Activated CD4-positive, alpha-beta T cell treated with anti-CD3 and anti-CD28 coated beads, Interleukin-2, Interleukin-4, amounts not matched to agents 100 ng/mL and 50 ng/mL, durations not matched to agents 16 hours and 8 hours (primary cell): Measurements from ENCODE around the gene RWDD1.
A peak's percentile ranks its signal among the peaks of the same experiment; 100 is the strongest.
"Not testable (repeated sequence)": the region's sequence is repeated elsewhere in the genome, so short reads cannot be mapped to it uniquely, and the experiment has no call there.

ENCODE experiments used
- DNase-seq: peaks from one replicate; pipeline ENCODE4 v3.0.0-alpha.2; 2020; ENCODE audit warnings: low spot score

RWDD1 gene

DNA sequence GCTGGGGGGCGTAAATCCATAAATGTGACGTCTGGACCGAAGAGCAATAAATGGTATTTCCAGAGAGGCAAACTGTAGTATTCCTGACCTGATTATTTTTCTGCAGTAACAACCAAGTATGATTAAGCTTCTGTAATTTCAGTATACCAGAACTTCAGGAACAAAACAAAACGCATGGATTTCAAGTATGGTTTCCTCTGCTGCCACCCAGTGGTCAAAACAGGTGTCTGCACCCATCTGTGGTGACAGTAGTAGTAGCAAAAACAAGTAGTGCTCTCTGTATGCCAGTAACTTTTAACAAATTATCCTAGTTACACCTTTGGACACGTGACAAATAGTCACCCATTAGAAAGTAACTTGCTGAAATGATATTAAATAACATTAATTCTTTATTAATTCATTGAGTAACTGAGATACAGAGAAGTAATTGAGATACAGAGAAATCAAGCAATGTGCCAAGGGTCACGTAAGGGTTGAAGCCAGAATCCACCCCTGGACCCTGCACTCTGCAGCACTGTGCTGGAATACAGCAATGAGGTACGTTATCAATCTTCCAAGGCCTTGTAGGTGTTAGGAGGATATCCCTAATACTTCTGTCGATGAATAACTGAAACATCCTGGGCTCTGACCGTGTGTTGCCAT is 9.8 kb upstream of the RWDD1 start:
- DNase-seq, result peak; percentile 70

DNA sequence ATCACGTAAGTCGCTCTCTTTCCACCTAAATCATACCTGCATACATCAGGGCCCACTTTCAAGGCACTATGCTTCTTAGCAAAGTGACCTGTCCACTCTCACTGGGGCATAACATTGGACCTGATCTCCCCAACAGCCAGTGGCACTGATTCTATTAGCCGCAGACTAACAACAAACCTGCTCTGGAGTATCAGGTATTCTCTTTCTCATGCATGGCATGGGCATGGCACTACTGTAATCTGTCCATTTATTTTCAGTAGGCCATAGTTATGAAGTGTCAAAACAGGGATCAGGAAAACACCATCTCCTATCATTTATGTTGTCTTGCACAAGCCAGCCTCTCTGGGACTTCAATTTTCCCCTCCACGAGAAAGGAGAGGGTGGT is 9.3 kb upstream of the RWDD1 start:
- DNase-seq, result no peak

DNA sequence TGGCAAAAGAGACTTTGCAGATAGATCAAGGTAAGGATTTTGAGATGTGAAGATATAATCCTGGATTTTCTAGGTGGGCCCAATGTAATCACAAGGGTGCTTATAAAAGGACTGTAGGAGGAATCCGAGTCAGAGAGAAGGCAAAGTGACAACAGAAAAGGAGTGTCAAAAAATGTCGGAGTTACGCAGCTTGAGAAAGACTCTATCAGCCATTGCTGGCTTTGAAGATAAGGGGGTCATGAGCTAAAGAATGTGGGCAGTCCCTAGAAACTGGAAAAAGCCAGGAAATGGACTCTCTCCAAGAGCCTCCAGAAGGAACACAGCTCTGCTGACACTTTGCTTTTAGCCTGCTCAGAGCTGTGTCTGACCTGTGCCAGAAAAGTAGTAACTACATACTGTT is 8.7 kb upstream of the RWDD1 start:
- DNase-seq, result no peak

DNA sequence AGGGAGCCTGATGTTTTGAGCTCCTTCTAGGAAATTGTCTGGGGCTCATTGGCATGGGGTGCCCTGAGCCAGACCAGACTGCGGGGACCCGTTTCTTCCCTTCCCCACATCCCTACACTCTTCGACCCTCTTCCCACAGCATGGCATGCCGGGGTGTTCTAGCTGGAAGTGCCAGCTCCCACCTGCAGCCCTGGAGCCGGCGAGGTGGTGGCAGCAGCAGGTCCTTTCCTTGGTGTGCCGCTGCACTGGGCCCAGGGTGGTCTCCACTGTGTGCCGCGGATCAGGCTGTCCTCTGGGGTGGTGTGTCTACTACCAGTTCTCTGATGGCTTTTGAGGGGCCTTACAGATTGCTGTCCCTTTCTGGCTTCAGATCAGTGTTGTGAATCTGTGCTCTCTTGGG is 7.5 kb upstream of the RWDD1 start:
- no peak for DNase-seq

DNA sequence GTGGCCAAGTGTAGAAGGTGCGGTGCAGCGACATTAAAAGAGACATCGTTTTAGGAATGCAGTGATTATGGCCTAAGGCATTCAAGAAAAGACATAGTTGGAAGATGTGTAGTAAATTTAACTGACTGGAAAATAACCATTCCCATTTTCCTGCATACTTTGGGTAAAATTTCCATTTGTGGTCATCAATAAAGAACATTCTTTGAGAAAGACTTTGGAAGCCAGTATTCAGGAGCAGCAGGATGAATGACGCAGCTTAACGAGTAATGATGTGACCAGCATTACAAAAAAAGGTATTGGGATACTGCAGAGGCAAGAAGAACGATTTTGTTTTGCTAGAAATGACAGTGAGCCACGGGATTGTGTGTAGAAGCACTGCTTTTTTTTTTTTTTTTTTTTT is 7.0 kb upstream of the RWDD1 start:
- no peak for DNase-seq

DNA sequence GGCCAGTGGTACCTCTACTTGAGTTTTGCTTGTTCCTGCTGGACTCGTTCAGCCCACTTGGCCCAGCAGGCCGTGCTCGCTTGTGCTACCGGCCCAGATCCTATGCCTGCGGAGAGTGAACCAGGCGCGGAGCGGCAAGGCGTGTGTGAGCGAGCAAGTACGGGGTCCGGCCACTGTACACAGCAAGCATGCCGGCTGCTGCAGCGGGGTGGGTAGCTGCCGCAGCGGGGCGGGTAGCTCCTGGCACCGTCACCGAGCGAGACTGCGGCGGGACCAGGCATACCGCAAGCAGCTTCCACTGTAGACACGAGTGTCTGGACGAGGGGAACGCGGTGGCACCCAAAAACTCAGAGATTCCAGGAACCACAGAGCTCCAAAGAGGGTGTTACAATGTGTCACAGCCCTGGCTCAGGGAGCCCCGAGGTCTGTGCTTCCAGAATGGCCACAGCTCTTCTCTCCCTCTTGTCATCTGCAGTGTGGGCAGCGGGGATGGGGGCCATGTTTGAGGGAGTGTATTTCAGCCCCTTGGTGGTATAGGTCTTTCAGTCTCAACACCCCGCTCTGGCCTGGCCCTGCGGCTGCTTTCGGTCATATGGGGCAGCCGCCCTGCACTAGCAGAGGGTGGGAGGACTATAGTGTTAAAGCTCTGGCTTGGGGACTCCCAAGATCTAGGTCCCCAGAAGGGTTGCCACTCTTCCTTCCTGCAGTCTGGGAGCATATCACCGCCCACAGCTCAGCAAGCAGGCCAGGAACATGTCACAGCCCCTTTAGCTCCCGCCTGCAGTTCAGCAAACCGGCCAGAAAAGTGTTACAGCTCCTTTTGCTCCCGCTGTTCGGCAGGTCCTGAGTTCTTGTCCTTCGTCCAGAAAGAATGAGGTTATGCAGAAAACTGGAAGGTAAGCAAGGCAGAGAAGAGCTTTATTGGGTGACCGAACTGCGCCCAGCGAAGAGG is 6.1 kb upstream of the RWDD1 start:
- DNase-seq, result no peak

DNA sequence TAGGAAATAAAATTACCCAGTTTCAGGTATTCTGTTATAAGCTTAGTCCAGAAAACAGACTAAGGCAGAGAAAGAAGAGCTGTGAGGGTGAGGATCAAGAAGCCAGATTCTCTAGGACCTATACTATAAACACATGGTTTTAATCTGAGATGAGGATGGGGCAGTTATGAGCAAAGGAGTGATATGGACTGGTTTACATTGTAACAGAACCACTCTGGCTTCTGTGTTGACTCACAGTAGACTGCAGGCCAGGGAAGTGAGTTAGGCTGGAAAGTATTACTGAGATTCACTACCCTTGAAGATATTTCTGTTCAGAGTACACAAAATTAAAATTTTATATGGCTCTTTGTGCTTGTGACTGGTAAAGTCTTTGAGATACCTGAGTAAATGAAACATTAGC is 3.2 kb upstream of the RWDD1 start:
- no peak for DNase-seq

DNA sequence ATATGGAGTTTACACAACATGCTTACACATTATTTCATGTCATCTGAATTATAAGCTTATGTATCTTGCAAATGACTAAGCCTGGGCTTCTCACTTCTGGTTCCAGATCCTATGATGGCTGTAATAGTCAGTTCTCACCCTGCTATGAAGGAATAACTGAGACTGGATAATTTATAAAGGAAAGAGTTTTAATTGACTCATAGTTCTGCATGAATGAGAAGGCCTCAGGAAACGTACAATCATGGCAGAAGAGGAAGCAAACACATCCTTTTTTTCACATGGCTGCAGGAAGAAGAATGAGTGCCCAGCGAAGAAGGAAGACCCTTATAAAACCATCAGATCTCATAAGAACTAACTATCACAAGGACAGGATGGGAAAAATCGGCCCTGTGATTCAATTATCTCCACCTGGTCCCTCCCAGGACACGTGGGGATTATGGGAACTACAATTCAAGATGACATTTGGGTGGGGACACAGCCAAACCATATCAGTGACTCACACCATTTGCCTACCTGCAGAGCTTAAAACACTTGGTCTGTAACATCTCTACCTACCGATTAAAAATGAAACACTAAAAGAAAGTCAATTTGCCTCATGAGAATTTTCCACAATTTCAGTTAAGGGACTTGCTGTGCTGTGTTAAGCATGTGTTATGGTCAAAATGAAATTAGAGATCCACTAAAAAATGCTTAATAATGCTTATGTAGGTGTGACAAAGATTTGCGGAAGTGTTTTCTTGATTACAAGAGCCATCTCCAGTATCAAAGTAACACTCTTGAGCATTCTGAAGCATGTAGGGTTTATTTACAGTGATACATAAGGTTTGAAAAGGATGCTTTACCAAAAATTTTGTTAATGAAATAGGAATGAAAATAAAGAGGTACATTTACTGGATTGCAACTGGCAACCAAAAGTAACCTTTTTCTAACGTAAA is 2.2 kb upstream of the RWDD1 start:
- no peak for DNase-seq

DNA sequence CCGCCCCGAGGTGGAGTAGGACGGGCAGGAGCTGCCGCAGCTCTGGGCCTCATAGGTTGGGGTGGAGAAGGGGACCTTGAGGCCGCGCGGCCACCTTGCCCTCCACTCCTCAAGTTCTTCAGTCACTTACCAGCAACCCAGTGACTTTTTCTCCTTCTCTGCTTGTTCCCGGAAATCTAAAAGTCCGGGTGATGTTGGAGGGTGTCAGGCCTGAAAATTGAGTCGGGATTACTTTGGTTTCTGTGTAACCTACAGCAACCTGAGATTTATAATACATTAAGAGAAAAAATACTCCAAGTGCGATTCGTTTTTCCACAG is 338 bp downstream of the RWDD1 start:
- DNase-seq, result no peak

DNA sequence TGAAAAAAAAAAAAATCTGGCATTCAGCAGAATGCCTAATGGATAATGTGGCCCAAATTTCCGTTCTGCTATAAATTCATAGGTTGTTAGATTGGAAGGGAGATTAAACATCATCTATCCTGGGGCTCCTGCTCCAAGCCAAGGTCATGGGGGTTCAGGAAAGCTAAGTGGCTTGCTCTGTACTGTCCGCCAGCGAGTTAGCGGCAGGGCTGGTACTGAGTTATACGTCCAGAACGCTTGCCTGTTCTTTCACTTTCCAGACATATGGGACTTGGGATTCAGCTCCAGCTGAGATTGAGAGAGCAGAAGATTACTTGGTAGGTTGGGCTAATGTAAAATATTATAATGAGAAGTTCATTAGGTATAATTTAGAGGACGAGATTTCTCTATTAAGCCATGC is 858 bp downstream of the RWDD1 start:
- DNase-seq, result peak; percentile 19

DNA sequence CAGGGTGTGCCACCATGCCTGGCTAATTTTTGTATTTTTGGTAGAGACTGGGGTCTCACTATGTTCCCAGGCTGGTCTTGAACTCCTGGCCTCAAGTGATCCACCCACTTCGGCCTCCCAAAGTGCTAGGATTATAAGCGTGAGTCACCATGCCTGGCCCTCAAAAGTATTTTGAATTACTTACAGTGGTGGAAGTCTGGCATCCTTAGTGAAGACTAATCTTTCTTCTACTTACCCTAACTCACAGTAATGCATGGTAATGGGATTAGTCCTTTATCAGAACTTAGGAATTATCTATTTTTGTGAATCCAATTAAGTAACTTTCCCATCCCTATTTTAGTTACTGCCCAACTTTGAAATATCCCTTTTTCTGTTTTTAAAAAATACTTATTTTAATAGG is 3.9 kb downstream of the RWDD1 start:
- no peak for DNase-seq

DNA sequence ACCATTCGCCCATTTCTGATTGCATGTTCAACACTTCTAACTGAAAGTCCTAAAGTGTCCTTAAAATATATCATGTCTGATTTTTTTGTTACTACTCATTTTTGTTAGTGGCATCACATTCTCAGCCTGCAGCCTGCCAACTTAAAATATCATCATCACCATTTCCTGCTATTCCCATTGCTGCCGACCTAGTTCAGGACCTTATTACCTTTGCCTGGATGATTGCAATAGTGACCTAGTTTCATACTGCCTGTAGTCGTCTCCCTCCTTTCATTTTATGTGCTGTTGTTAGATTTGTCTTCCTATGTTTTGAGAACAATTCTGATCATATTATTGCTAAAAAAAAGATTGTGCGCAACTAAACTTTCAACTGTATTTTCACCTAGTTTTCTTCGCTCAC is 6.2 kb downstream of the RWDD1 start:
- DNase-seq, result no peak

DNA sequence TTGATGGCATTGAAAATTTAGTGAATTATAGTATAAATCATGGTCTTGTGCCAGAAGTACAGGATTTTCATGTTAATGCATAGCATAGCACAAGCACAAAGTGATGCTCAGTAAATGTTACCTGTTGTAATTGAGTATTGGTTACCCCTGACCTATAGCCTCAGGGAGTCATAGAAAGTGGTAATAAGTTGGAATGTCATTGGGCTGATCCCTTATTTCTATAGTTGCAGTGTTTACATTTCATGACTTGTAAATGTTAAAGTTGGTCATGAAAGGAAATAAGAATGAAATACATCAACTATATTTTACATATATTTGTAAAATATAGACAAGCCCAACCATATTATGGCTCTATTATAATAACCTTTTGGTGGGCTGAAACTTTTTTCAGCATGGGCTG is 7.0 kb downstream of the RWDD1 start:
- no peak for DNase-seq

DNA sequence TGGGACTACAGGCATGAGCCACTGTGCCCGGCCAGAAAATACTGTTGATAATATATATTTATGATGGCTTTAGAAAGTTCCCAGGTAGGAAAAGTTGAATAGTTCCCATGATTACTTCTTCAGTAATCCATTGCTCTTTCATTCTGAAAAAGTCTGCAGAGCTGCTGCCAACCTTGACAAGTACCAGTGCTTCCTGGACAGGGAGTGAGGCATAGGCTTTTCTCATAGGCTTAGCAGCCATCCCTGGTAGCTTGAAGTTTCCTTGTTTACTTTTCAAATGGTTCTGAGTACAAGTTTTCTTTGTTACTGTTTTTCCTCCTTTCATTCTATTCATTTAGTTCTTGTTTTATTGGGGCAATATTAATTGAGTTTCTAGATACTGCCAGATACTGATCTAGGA is 7.8 kb downstream of the RWDD1 start:
- DNase-seq, result no peak

DNA sequence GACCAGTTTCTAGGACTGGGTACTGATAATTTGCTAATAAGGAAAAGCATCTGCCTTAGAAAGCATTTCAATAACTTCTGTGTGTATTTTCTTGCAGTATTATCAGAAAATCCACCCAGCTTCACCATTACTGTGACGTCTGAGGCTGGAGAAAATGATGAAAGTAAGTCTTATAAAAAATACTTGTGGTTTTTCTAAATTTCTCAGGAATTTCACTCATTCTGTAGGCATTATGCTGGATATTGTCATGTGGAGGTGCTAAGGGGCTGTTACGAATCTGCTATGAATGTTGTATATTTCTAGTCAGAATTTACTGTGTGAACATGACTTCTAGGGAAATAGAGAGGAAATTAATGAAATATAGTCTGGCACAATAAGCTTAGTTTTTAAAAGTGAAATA is 8.9 kb downstream of the RWDD1 start:
- DNase-seq, result no peak

DNA sequence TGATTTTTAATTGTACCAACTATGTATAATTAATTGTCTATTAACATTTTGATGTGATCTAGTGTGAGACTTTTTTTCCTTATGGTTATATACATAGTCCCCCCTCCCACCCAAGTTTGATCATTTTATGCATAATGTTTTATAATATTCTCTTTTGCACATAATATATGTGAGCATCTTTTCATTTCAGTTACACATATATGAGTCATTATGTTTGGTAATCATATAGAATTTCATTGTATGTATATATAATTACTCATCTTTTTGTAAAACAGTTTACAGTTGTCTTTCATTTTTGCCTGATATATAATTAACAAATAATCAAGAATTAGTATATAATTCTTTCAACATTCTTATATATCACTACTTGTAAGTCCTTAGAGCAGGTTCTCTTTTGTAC is 15.0 kb downstream of the RWDD1 start:
- no peak for DNase-seq

DNA sequence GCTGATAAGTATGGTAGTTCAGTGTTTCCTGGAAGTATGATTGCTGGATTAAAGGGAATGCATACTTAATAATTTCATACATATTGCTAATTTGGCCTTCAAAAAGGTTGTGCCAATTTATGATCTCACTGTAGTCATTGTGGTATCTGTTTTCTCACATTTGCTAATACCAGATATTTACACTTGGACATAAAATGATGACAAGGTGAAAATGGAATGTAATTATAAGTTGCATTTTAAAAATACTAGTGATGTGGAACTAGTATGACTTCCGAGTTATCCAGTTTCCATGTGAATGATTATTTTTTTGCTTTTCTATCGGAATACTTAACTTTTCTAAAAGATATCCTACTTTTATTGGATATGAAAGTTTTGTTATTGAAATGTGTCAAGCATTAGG is 15.4 kb downstream of the RWDD1 start:
- DNase-seq, result no peak

DNA sequence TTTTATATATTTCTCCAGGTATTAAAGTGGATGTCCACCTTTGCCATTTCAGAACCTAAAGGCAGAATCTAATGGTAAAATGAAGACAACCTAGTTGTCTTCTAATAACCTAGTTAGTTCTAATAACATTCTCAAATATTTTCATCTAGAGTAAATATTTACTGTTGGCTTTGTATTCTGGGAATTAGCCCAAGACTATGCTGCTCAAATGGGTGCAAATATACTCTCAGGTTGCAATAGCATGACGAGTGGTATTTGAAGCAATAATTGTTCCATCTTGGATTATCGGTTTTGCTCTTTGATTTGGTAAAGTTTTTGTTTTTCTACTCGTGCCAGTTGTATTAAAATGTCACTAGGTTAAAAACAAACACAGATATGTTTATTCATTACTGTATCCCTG is 23.9 kb downstream of the RWDD1 start:
- DNase-seq, result no peak

DNA sequence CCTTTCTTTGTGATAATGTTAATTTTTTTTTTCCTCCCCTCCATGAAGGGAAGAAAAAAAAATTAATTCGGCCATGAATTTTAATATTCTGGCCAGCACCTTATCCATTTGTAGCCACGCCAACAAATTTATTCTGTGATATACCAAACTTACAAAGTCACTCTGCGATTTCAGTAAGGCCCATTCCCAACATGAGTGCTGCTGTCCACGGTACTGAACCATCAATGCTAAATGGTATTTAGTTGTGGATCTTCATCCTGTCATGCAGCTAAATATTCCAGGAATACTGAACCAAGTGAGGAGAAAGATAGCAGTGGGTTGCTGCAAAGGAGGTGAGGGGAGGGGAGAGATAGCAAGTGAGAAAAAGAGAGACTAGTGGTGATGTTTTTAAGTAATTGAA is 25.5 kb downstream of the RWDD1 start:
- no peak for DNase-seq

DNA sequence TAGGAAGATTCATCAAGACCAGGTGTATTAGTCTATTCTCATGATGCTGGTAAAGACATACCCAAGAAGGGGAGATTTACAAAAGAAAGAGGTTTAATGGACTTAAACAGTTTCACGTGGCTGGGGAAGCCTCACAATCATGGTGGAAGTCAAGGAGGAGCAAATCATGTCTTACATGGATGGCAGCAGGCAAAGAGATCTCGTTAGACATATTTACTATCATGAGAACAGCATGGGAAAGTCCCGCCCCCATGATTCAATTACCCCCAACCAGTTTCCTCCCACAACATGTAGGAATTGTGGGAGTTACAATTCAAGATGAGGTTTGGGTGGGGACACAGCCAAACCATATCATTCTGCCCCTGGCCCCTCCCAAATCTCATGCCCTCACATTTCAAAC is 32.6 kb downstream of the RWDD1 start:
- not testable (repeated sequence) for DNase-seq

DNA sequence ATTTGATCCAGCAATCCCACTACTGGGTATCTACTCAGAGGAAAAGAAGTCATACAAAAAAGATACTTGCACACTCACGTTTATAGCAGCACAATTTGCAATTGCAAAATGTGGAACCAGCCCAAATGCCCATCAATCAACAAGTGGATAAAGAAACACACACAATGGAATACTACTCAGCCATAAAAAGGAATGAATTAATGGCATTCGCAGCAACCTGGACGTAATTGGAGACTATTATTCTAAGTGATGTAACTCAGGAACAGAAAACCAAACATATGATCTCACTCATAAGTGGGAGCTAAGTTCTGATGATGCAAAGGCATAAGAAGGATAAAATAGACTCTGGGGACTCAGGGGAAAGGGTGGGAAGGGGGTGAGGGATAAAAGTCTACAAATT is 33.6 kb downstream of the RWDD1 start:
- DNase-seq, result not testable (repeated sequence)

DNA sequence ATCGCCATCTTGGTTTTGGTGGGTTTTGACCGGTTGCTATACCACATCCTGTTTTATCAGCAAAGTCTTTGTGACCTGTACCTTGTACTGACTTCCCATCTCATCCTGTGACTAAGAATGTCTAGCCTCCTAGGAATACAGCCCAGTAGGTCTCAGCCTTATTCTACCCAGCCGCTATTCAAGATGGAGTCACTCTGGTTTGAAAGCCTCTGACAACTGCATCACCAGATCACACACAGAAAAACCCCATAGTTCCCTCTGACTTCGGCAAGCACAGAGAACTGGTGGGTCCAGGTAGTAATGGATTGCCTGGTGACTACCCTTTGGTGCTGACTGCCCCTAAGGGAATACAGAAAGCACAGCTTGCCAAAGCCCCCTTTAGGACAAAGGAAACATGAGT is 34.6 kb downstream of the RWDD1 start:
- no peak for DNase-seq

DNA sequence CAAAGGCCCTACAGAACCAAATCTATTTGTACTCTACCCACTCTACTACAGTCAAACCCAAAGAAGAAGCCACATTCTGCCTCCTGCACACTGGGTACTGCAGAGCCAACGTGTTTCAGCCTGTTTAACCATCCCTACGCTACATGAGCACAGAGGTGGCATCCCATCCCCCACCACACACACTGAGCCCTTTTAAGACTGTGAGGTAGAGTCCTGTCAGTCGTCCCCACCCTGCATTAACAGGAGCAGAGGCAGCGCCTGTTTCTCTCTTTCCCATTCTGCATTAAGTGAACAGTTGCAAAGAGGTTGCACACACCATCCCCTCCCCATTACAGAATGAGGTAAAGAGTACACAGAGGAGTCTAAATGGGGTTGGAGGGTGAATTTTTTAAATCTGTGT is 39.8 kb downstream of the RWDD1 start:
- DNase-seq, result no peak
